ENCODE results near the gene CSNK1A1.
"Not testable (repeated sequence)": the region's sequence is repeated elsewhere in the genome, so short reads cannot be mapped to it uniquely, and the experiment has no call there.

CSNK1A1 gene

GRCh38 chr5:149448431-149448830 lies 102.8 kb downstream of the CSNK1A1 start (continued):
- TF ChIP-seq CREB5 (CRISPR knock-in tag; IDR thresholded peaks at IDR 0.05; ENCODE audit: low read depth) (no peak), ZNF70 (CRISPR knock-in tag; IDR thresholded peaks at IDR 0.05) (no peak), RARB (CRISPR knock-in tag; IDR thresholded peaks at IDR 0.05) (no peak)

GRCh38 chr5:149447373-149448367 lies 103.6 kb downstream of the CSNK1A1 start:
- TF ChIP-seq ARNTL (CRISPR knock-in tag; IDR thresholded peaks at IDR 0.05; ENCODE audit: borderline replicate concordance, low read depth), result no peak
- TF ChIP-seq TOX (CRISPR knock-in tag; IDR thresholded peaks at IDR 0.05; ENCODE audit: borderline replicate concordance), result no peak
- no peak for TF ChIP-seq OSR1 (CRISPR knock-in tag; IDR thresholded peaks at IDR 0.05)
- no peak for TF ChIP-seq TSHZ2 (CRISPR knock-in tag; IDR thresholded peaks at IDR 0.05)
- no peak for TF ChIP-seq ESRRG (CRISPR knock-in tag; IDR thresholded peaks at IDR 0.05)
- no peak for TF ChIP-seq POU6F1 (CRISPR knock-in tag; IDR thresholded peaks at IDR 0.05; ENCODE audit: borderline replicate concordance, low read depth)
- no peak for TF ChIP-seq ZC3H10 (CRISPR knock-in tag; IDR thresholded peaks at IDR 0.05)
- TF ChIP-seq PATZ1 (CRISPR knock-in tag; IDR thresholded peaks at IDR 0.05; ENCODE audit: borderline replicate concordance), result no peak
- TF ChIP-seq CSDC2 (CRISPR knock-in tag; IDR thresholded peaks at IDR 0.05), result no peak
- TF ChIP-seq PPARA (CRISPR knock-in tag; IDR thresholded peaks at IDR 0.05; ENCODE audit: borderline replicate concordance), result no peak
- TF ChIP-seq SNAI2 (CRISPR knock-in tag; IDR thresholded peaks at IDR 0.05), result no peak
- no peak for TF ChIP-seq ZFP30 (CRISPR knock-in tag; IDR thresholded peaks at IDR 0.05)
- TF ChIP-seq TCF4 (CRISPR knock-in tag; IDR thresholded peaks at IDR 0.05; ENCODE audit: borderline replicate concordance), result no peak
- no peak for ATAC-seq

GRCh38 chr5:149446794-149447193 lies 104.4 kb downstream of the CSNK1A1 start:
- not testable (repeated sequence) for ATAC-seq

- TF ChIP-seq SNAI2 (CRISPR knock-in tag; IDR thresholded peaks at IDR 0.05) (0 out of 2 replicates have a peak, but pooled peaks have one; percentile 39), ISL1 (CRISPR knock-in tag; IDR thresholded peaks at IDR 0.05) (peak; percentile 29; the same call in 1 of the 2 replicates), TCF4 (CRISPR knock-in tag; IDR thresholded peaks at IDR 0.05; ENCODE audit: borderline replicate concordance) (no peak), CSRNP3 (CRISPR knock-in tag; IDR thresholded peaks at IDR 0.05) (no peak), CSDC2 (CRISPR knock-in tag; IDR thresholded peaks at IDR 0.05) (peak; percentile 90; the same call in 1 of the 2 replicates), ZNF565 (CRISPR knock-in tag; conservative IDR thresholded peaks at IDR 0.05; ENCODE audit: low read depth) (no peak), ZC3H10 (CRISPR knock-in tag; IDR thresholded peaks at IDR 0.05) (0 out of 2 replicates have a peak, but pooled peaks have one; percentile 49), TOX (CRISPR knock-in tag; IDR thresholded peaks at IDR 0.05; ENCODE audit: borderline replicate concordance) (peak; percentile 49; the same call in 1 of the 2 replicates), ZNF8 (CRISPR knock-in tag; IDR thresholded peaks at IDR 0.05) (no peak), ZFP3 (CRISPR knock-in tag; IDR thresholded peaks at IDR 0.05) (peak; percentile 41; the same call in 1 of the 2 replicates)
- ATAC-seq, result peak; percentile 80
Measured at GRCh38 chr5:149445739-149446369, 105.4 kb downstream of the CSNK1A1 start.
